Measurements from ENCODE around the gene RNF146. TPM values are rescaled to one million over a fixed set of nuclear protein-coding genes. Genes with fewer than 3 reads are reported as not detected.
"Not testable (repeated sequence)": the region's sequence is repeated elsewhere in the genome, so short reads cannot be mapped to it uniquely, and the experiment has no call there.

RNF146 gene
- total RNA-seq, 1 experiment from 2014 or later = 21.7 TPM

DNA sequence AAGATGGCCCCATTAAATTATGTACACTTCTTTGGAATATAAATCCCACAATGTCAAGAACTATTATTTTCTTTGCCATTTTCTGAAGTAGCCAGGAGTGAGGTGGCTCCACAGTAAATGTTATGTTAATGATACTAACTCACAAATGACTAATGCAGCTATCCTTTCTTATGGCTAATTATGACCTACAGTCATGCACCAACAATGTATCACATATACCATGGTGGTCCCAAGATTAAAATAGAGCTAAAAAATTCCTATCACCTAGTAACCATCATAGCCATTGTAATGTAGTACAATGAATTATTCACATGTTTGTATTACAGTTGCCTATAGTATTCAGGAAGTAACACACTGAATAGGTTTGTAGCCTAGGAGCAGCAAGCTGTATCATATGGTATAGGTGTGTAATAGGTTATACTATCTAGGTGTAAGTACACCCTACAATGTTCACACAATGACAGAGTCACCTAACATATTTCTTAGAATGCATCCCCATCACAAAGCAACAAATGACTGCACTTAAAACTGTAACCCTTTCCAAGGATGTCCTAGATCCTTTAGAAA is 61.5 kb downstream of the RNF146 start:
- ChIA-PET CTCF (no interaction called here), POLR2A (ENCODE audit: low non-redundant PET) (no interaction called here)
- H3K9me3 ChIP-seq (ENCODE audit: low read depth, low read length, poor library complexity, severe bottlenecking) = no peaks in the 10 kb centered on the region
- intact Hi-C loops (cut with micrococcal nuclease; ENCODE audit: unreplicated experiment) = no loop called here
- TF ChIP-seq EZH2 (IDR thresholded peaks at IDR 0.05; ENCODE audit: borderline replicate concordance, low read depth, low read length, poor library complexity, severe bottlenecking) = no peak
- TF ChIP-seq, protein P1, sequence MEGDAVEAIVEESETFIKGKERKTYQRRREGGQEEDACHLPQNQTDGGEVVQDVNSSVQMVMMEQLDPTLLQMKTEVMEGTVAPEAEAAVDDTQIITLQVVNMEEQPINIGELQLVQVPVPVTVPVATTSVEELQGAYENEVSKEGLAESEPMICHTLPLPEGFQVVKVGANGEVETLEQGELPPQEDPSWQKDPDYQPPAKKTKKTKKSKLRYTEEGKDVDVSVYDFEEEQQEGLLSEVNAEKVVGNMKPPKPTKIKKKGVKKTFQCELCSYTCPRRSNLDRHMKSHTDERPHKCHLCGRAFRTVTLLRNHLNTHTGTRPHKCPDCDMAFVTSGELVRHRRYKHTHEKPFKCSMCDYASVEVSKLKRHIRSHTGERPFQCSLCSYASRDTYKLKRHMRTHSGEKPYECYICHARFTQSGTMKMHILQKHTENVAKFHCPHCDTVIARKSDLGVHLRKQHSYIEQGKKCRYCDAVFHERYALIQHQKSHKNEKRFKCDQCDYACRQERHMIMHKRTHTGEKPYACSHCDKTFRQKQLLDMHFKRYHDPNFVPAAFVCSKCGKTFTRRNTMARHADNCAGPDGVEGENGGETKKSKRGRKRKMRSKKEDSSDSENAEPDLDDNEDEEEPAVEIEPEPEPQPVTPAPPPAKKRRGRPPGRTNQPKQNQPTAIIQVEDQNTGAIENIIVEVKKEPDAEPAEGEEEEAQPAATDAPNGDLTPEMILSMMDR (conservative IDR thresholded peaks at IDR 0.05; ENCODE audit: low read depth, low read length) = no peak
- H3K4me1 ChIP-seq (ENCODE audit: insufficient read depth, low read length, poor library complexity, severe bottlenecking) = no peaks in the 10 kb centered on the region
- H3K36me3 ChIP-seq (ENCODE audit: insufficient read depth, low read length, poor library complexity, severe bottlenecking) = peaks cover 31% of the 10 kb centered on the region
- no peak overlapping the region for H3K27ac ChIP-seq (ENCODE audit: low read depth, low read length, poor library complexity, severe bottlenecking)
- no TSS peak for BruUV-seq (replicated peaks)
- no peak overlapping the region for H3K4me3 ChIP-seq (ENCODE audit: low read depth, low read length, poor library complexity, severe bottlenecking)
- no peaks in the 10 kb centered on the region for H3K27me3 ChIP-seq (replicated peaks; ENCODE audit: insufficient read depth, low read depth, low read length, poor library complexity)
- no peak for DNase-seq (ENCODE audit: low spot score)

DNA sequence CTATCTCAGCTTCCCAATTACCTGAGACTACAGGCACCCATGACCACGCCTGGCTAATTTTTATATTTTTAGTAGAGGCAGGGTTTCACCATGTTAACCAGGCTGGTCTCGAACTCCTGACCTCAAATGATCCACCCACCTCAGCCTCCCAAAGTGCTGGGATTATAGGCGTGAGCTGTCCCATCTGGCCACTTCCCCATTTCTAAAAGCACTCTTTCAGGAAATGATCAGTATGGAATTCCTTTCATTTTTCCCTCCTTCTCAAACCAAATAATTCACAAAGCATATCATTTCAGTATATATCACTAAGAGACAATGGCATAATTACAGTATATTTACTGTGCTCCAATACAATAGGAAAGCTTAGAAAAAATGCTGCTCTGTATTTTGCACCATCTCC is 64.6 kb downstream of the RNF146 start:
- H3K36me3 ChIP-seq (ENCODE audit: insufficient read depth, low read length, poor library complexity, severe bottlenecking) = peaks cover 15% of the 10 kb centered on the region
- POLR2A ChIA-PET (ENCODE audit: low non-redundant PET); H3K4me3 ChIP-seq (ENCODE audit: low read depth, low read length, poor library complexity, severe bottlenecking); CTCF ChIA-PET; H3K27ac ChIP-seq (ENCODE audit: low read depth, low read length, poor library complexity, severe bottlenecking); BruUV-seq (replicated peaks); H3K4me1 ChIP-seq (ENCODE audit: insufficient read depth, low read length, poor library complexity, severe bottlenecking); DNase-seq (ENCODE audit: low spot score); H3K27me3 ChIP-seq (replicated peaks; ENCODE audit: insufficient read depth, low read depth, low read length, poor library complexity); intact Hi-C loops (cut with micrococcal nuclease; ENCODE audit: unreplicated experiment); H3K9me3 ChIP-seq (ENCODE audit: low read depth, low read length, poor library complexity, severe bottlenecking): not testable (repeated sequence)

DNA sequence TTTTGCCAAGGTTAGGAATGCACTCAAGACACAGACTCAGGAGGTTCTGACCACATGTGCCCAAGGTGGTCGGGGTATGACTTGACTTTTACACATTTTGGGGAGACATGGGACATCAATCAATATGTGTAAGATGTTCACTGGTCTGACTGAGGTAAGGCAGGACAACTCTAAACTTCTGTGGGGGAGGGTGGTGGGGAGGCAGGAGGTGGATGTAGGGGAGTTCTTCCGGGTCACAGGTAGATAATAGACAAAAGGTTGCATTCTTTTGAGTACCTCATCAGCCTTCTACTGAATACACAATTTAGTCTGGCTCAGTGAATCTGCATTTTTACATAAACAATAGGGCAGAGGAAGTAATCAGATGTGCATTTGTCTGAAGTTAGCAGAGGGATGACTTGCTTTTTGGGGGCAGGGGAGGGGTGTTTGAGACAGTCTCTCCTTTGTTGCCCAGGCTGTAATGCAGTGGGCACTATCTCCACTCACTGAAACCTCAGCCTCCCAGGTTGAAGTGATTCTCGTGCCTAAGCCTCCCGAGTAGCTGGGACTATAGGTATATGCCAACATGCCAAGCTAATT is 65.8 kb downstream of the RNF146 start:
- H3K27me3 ChIP-seq (replicated peaks; ENCODE audit: insufficient read depth, low read depth, low read length, poor library complexity) = no peaks in the 10 kb centered on the region
- peaks cover 14% of the 10 kb centered on the region for H3K36me3 ChIP-seq (ENCODE audit: insufficient read depth, low read length, poor library complexity, severe bottlenecking)
- ChIA-PET POLR2A (ENCODE audit: low non-redundant PET) (no interaction called here), CTCF (no interaction called here)
- H3K4me1 ChIP-seq (ENCODE audit: insufficient read depth, low read length, poor library complexity, severe bottlenecking) = no peaks in the 10 kb centered on the region
- DNase-seq (ENCODE audit: low spot score) = no peak
- no peak overlapping the region for H3K4me3 ChIP-seq (ENCODE audit: low read depth, low read length, poor library complexity, severe bottlenecking)
- BruUV-seq (replicated peaks) = no TSS peak
- no peak for TF ChIP-seq EZH2 (IDR thresholded peaks at IDR 0.05; ENCODE audit: borderline replicate concordance, low read depth, low read length, poor library complexity, severe bottlenecking)
- TF ChIP-seq, protein P1 (conservative IDR thresholded peaks at IDR 0.05; ENCODE audit: low read depth, low read length) = no peak
- no peaks in the 10 kb centered on the region for H3K9me3 ChIP-seq (ENCODE audit: low read depth, low read length, poor library complexity, severe bottlenecking)
- H3K27ac ChIP-seq (ENCODE audit: low read depth, low read length, poor library complexity, severe bottlenecking) = no peak overlapping the region
- intact Hi-C loops (cut with micrococcal nuclease; ENCODE audit: unreplicated experiment) = no loop called here

Other genes starting within 250 kb of the RNF146 start
- 0.39 and 0.52 TPM in 2 replicates for gene RSPO3, start 148.2 kb upstream of the RNF146 start, total RNA-seq (2021)
- gene ECHDC1, start 76.7 kb downstream of the RNF146 start, total RNA-seq (2021) = 79.7 and 102 TPM in 2 replicates
- 27.7 and 34.7 TPM in 2 replicates for gene KIAA0408, start 192.5 kb downstream of the RNF146 start, total RNA-seq (2021)

Measured in A673 (cell line).